ENCODE measurements around the gene RFX8. TPM values are rescaled to one million over a fixed set of nuclear protein-coding genes. Genes with fewer than 3 reads are reported as not detected.

Gene RFX8
- total RNA-seq, 1 donor from 2014 or later, result 0.65 TPM

DNA sequence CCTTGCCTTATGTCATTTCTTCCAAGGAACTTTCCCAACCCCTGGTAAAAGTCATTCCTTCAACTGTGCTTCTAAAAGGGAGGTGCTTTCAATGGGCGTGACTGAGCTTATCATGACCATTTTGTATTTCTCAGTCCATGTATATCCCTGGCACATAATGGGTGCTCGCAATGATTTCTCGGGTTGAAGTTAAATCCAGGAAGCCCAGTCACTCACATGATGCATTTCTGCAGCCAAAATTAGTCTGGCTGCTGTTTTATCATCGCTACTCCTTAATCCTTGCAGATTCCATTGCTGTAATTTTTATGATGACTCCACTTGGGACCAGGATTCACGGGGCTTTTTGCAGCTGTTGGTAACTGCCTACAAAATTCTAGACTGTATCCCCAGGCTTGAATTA is 25.9 kb upstream of the RFX8 start:
- no peak for TF ChIP-seq CTCF (IDR thresholded peaks at IDR 0.05; ENCODE audit: unreplicated experiment)
- Mint-ChIP-seq H3K36me3 (no peaks in the 10 kb centered on the region), H3K9me3 (no peaks in the 10 kb centered on the region), H3K4me3 (no peak overlapping the region), H3K27me3 (ENCODE audit: low read depth) (no peaks in the 10 kb centered on the region), H3K27ac (peak overlapping the region; percentile 10), H3K4me1 (peaks cover 19% of the 10 kb centered on the region)
- DNase-seq (ENCODE audit: low spot score in 2 of 2, unreplicated experiment in 2 of 2), result no peak

GRCh38 chr2:101500180-101500579 is 25.3 kb upstream of the RFX8 start:
- H3K27ac Mint-ChIP-seq, result peak overlapping the region; percentile 10
- no peaks in the 10 kb centered on the region for H3K9me3 Mint-ChIP-seq
- no peak overlapping the region for H3K4me3 Mint-ChIP-seq
- no peaks in the 10 kb centered on the region for H3K27me3 Mint-ChIP-seq (ENCODE audit: low read depth)
- peaks cover 19% of the 10 kb centered on the region for H3K4me1 Mint-ChIP-seq
- DNase-seq (ENCODE audit: low spot score in 2 of 2, unreplicated experiment in 2 of 2), result no peak
- no peaks in the 10 kb centered on the region for H3K36me3 Mint-ChIP-seq
- TF ChIP-seq CTCF (IDR thresholded peaks at IDR 0.05; ENCODE audit: unreplicated experiment), result no peak

DNA sequence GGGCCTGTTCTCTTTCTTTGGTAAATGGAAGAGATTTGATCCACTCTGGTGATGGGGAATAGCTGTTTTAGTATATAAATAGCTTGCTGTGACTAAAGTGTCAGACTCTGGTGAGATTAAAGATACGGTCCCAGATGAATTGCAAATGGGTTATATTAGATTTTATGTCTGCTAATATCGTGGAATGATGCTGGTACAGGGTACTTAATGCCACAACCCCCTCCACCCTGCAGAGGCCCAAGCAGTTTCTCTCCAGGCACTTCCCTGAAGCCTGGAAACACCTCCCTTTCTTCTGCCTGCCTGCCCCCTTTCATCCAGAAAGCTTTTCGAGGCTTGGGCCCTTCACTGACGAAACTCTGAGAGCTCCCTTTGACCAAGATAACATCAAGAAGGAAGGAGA is 21.4 kb upstream of the RFX8 start:
- Mint-ChIP-seq H3K27me3 (ENCODE audit: low read depth) (no peaks in the 10 kb centered on the region), H3K36me3 (no peaks in the 10 kb centered on the region), H3K4me1 (peaks cover 14% of the 10 kb centered on the region), H3K27ac (no peak overlapping the region), H3K4me3 (no peak overlapping the region), H3K9me3 (no peaks in the 10 kb centered on the region)
- DNase-seq (ENCODE audit: low spot score in 2 of 2, unreplicated experiment in 2 of 2), result no peak
- no peak for TF ChIP-seq CTCF (IDR thresholded peaks at IDR 0.05; ENCODE audit: unreplicated experiment)

DNA sequence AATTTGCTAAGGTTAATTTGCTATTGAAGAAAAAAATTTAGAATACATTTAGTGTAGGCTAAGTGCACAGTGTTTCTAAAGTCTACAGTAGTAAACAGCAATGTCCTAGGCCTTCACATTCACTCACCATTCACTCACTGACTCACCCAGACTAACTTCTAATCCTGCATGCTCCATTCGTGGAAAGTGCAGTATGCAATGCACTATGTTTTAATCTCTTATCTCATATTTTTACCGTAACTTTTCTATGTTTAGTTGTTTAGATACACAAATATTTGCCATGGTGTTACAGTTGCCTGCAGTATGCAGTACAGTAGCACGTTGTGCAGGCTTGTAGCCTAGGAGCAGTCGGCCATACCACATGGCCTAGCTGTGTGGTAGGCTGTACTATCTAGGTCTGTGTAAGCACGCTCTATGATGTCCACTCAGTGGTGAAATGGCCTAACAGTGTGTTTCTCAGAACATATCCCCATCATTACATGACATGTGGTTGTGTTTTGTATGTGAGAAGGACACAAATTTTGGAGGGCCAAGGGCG is 18.1 kb upstream of the RFX8 start:
- Mint-ChIP-seq H3K27ac (no peak overlapping the region), H3K27me3 (ENCODE audit: low read depth) (no peaks in the 10 kb centered on the region), H3K4me1 (peaks cover 3% of the 10 kb centered on the region), H3K4me3 (no peak overlapping the region), H3K36me3 (no peaks in the 10 kb centered on the region), H3K9me3 (peaks cover 7% of the 10 kb centered on the region)
- no peak for TF ChIP-seq CTCF (IDR thresholded peaks at IDR 0.05; ENCODE audit: unreplicated experiment)
- DNase-seq (ENCODE audit: low spot score in 2 of 2, unreplicated experiment in 2 of 2), result no peak

- no peaks in the 10 kb centered on the region for H3K27me3 Mint-ChIP-seq (ENCODE audit: low read depth)
- peaks cover 7% of the 10 kb centered on the region for H3K9me3 Mint-ChIP-seq
- no peak overlapping the region for H3K27ac Mint-ChIP-seq
- DNase-seq (ENCODE audit: low spot score in 2 of 2, unreplicated experiment in 2 of 2), result no peak
- no peak overlapping the region for H3K4me3 Mint-ChIP-seq
- H3K4me1 Mint-ChIP-seq, result no peaks in the 10 kb centered on the region
- H3K36me3 Mint-ChIP-seq, result no peaks in the 10 kb centered on the region
- no peak for TF ChIP-seq CTCF (IDR thresholded peaks at IDR 0.05; ENCODE audit: unreplicated experiment)
Observed at GRCh38 chr2:101486994-101487393, 12.1 kb upstream of the RFX8 start.

DNA sequence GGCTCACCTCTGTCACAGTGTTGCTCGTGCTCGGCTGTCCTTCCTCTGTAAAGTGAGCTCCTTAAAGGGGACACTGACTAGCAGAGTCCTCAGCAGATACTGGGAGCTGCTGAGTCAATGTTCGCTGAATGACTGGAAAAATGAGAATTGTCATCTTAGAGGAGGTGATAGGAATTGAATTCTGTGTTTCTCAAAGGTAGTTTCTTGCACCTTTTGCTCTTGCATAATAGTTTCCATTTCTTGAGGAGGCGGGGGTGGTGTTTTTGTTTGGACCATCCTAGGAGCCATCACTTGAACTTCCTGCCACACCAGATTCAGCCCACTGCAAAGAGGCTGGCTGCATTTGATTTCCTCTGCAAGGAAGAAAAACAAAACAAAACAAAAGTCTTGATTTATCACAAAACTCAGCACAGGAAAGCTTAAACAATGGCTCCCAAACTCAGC is 11.4 kb upstream of the RFX8 start:
- TF ChIP-seq CTCF (IDR thresholded peaks at IDR 0.05; ENCODE audit: unreplicated experiment), result no peak
- DNase-seq (ENCODE audit: low spot score in 2 of 2, unreplicated experiment in 2 of 2), result no peak
- Mint-ChIP-seq H3K9me3 (peaks cover 7% of the 10 kb centered on the region), H3K27me3 (ENCODE audit: low read depth) (no peaks in the 10 kb centered on the region), H3K27ac (no peak overlapping the region), H3K4me3 (no peak overlapping the region), H3K4me1 (no peaks in the 10 kb centered on the region), H3K36me3 (no peaks in the 10 kb centered on the region)

Measured in mesothelial cell of epicardium (in vitro differentiated cells).